ENCODE results near the gene MRPL21.

DNA sequence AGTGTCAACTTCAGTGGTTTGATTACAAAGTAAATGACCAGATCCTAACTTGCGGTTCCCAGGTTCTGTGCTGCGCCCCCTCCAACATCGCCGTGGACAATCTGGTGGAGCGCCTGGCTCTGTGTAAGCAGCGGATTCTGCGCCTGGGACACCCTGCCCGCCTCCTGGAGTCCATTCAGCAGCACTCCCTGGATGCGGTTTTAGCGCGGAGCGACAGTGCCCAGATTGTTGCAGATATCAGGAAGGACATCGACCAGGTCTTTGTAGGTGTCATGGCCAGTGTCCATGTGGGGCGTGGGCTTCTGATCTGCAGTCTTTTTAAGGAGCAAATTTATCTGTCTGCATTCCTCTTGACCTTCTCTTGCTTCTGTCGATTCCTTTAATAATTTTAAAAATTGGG, 11.1 kb upstream of the MRPL21 start:
- TF ChIP-seq POLR2A (IDR thresholded peaks at IDR 0.05; ENCODE audit: low read depth, low read length) (no peak), POLR2AphosphoS5 (IDR thresholded peaks at IDR 0.05; ENCODE audit: low read depth, low read length) (no peak), TAF1 (IDR thresholded peaks at IDR 0.05; ENCODE audit: borderline replicate concordance, low read depth, low read length) (no peak)

All from GM12892 (cell line).